ENCODE results near the gene INSYN1. TPM values are rescaled to one million over a fixed set of nuclear protein-coding genes. Genes with fewer than 3 reads are reported as not detected.

Gene INSYN1
- total and polyA plus RNA-seq, 2 of the 13 experiments (the other 11 are each of a cell fraction or from before 2014, with no cell fraction given) = not detected

DNA sequence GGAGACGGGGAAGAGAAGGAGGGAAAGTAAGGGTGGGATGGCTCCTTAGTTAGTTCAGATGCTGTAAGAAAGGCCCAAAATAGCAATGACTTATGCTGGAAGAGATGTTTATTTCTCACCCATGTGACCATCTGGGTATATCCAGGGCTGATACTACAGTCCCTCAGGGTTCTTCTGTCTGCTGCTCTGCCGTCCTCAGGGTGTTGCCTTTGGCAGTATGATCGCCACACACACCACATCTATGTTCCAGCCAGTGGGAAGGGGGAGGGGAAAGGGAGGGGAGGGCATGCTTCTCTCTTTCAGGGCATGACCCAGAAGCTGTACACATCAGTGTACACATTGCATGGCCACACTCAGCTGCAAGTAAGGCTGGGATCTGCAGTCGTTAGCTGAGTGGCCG is 58.7 kb downstream of the INSYN1 start:
- CTCF ChIA-PET (ENCODE audit: low intra/inter-chr PET ratio, low total read pairs) = no interaction called here

DNA sequence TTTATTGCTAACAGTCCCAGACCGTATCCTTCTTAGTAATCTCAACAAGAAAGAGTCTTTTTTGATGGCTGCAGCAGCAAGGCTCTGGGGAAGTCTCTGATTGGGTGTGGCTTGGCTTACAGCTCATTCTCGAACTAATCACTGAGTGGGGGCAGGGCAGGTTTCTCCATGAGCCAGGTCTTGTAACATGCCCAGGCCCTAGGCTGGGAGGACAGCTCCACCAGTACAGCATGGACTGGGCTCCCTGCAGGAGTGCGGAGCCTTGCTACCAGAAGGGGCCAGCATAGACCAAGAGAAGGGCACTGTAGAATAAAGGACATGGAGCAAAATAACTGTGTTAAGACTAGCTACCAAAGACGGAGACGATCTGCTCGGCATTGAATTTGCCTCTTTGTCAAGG is 61.8 kb downstream of the INSYN1 start:
- Histone ChIP-seq H3K9me3 (ENCODE audit: low read length) (no peaks in the 10 kb centered on the region), H3K9ac (ENCODE audit: insufficient read depth, low read depth, low read length) (no peak overlapping the region), H2AFZ (ENCODE audit: low read length) (no peak overlapping the region), H3K4me1 (ENCODE audit: insufficient read depth, low read length) (peaks cover 48% of the 10 kb centered on the region), H3K4me3 (replicated peaks in 1 of 3; ENCODE audit: insufficient read depth in 1 of 3, low read depth in 2 of 3, low read length in 3 of 3) (no peak overlapping the region), H3K4me2 (ENCODE audit: low read depth, low read length) (no peak overlapping the region), H3K27ac (ENCODE audit: extremely low read length, insufficient read depth, low read length) (no peak overlapping the region), H3K27me3 (ENCODE audit: control insufficient read depth in 1 of 2, insufficient read depth in 2 of 2, low read length in 2 of 2) (no peaks in the 10 kb centered on the region), H3K79me2 (ENCODE audit: insufficient read depth, low read length) (peaks cover 68% of the 10 kb centered on the region), H4K20me1 (ENCODE audit: insufficient read depth, low read length) (peaks cover 20% of the 10 kb centered on the region), H3K36me3 (replicated peaks in 1 of 2; ENCODE audit: control insufficient read depth in 1 of 2, insufficient read depth in 2 of 2, low read length in 2 of 2) (peaks cover 2 to 10% of the 10 kb centered on the region in 2 experiments; a peak in 1 of 5 replicates)
- no peak for FAIRE-seq
- POLR2A ChIA-PET = no interaction called here
- TF ChIP-seq, protein P1, sequence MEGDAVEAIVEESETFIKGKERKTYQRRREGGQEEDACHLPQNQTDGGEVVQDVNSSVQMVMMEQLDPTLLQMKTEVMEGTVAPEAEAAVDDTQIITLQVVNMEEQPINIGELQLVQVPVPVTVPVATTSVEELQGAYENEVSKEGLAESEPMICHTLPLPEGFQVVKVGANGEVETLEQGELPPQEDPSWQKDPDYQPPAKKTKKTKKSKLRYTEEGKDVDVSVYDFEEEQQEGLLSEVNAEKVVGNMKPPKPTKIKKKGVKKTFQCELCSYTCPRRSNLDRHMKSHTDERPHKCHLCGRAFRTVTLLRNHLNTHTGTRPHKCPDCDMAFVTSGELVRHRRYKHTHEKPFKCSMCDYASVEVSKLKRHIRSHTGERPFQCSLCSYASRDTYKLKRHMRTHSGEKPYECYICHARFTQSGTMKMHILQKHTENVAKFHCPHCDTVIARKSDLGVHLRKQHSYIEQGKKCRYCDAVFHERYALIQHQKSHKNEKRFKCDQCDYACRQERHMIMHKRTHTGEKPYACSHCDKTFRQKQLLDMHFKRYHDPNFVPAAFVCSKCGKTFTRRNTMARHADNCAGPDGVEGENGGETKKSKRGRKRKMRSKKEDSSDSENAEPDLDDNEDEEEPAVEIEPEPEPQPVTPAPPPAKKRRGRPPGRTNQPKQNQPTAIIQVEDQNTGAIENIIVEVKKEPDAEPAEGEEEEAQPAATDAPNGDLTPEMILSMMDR (CRISPR knock-in tag; IDR thresholded peaks at IDR 0.05) = peak; percentile 25; the same call in 1 of the 2 replicates
- TF ChIP-seq ZFP37 (CRISPR knock-in tag; IDR thresholded peaks at IDR 0.05; ENCODE audit: borderline replicate concordance) (no peak), ZNF563 (CRISPR knock-in tag; IDR thresholded peaks at IDR 0.05) (no peak), RELA (CRISPR knock-in tag; IDR thresholded peaks at IDR 0.05) (no peak)
- 92% methylated on average over 6 of the region's 6 CpGs for WGBS (ENCODE audit: low lambda C conversion rate)
- BruUV-seq (replicated peaks) = no TSS peak
- no peak for DNase-seq (ENCODE audit: low spot score)
- CTCF ChIA-PET (ENCODE audit: low intra/inter-chr PET ratio, low total read pairs) = no interaction called here
- intact Hi-C loops (cut with micrococcal nuclease; ENCODE audit: unreplicated experiment) = no loop called here
- in situ Hi-C loops (cut with HindIII; ENCODE audit: extremely low pct_ligation_motif_present, low pct_unique_long_range_greater_than_20kb) = no loop called here
- ATAC-seq = peak; percentile 55

More for the DNA sequence above, 58.7 kb downstream of the INSYN1 start:
- Histone ChIP-seq H3K27ac (ENCODE audit: extremely low read length, insufficient read depth, low read length) (no peak overlapping the region), H2AFZ (ENCODE audit: low read length) (no peak overlapping the region), H3K36me3 (replicated peaks in 1 of 2; ENCODE audit: control insufficient read depth in 1 of 2, insufficient read depth in 2 of 2, low read length in 2 of 2) (peaks cover 3 to 13% of the 10 kb centered on the region in 2 experiments; a peak in 3 of 5 replicates), H3K4me2 (ENCODE audit: low read depth, low read length) (no peak overlapping the region), H4K20me1 (ENCODE audit: insufficient read depth, low read length) (peaks cover 12% of the 10 kb centered on the region; the same call in 1 of the 2 replicates), H3K4me1 (ENCODE audit: insufficient read depth, low read length) (peaks cover 18% of the 10 kb centered on the region), H3K9me3 (ENCODE audit: low read length) (no peaks in the 10 kb centered on the region), H3K4me3 (replicated peaks in 1 of 3; ENCODE audit: insufficient read depth in 1 of 3, low read depth in 2 of 3, low read length in 3 of 3) (no peak overlapping the region), H3K27me3 (ENCODE audit: control insufficient read depth in 1 of 2, insufficient read depth in 2 of 2, low read length in 2 of 2) (no peaks in the 10 kb centered on the region), H3K9ac (ENCODE audit: insufficient read depth, low read depth, low read length) (no peak overlapping the region), H3K79me2 (ENCODE audit: insufficient read depth, low read length) (peaks cover 47% of the 10 kb centered on the region)
- intact Hi-C loops (cut with micrococcal nuclease; ENCODE audit: unreplicated experiment) = no loop called here
- no TSS peak for BruUV-seq (replicated peaks)
- no peak for ATAC-seq
- TF ChIP-seq ZNF101 (CRISPR knock-in tag; IDR thresholded peaks at IDR 0.05; ENCODE audit: borderline replicate concordance, low read depth) = no peak
- TF ChIP-seq, protein P2, sequence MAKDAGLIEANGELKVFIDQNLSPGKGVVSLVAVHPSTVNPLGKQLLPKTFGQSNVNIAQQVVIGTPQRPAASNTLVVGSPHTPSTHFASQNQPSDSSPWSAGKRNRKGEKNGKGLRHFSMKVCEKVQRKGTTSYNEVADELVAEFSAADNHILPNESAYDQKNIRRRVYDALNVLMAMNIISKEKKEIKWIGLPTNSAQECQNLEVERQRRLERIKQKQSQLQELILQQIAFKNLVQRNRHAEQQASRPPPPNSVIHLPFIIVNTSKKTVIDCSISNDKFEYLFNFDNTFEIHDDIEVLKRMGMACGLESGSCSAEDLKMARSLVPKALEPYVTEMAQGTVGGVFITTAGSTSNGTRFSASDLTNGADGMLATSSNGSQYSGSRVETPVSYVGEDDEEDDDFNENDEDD (CRISPR knock-in tag; IDR thresholded peaks at IDR 0.05; ENCODE audit: borderline replicate concordance) = no peak
- FAIRE-seq = no peak
- DNase-seq (ENCODE audit: low spot score) = no peak
- in situ Hi-C loops (cut with HindIII; ENCODE audit: extremely low pct_ligation_motif_present, low pct_unique_long_range_greater_than_20kb) = no loop called here
- POLR2A ChIA-PET = interaction anchor here (2.0 kb wide), 1 partner anchor 9 kb away, joined by 8 read pairs; no protein-coding TSS in a partner anchor
- 94% methylated on average over 4 of the region's 5 CpGs for WGBS (ENCODE audit: low lambda C conversion rate)

Measured in HepG2 (cell line).